HG03442 (cell line): ENCODE data around the gene LMOD2.

Experiments
- ATAC-seq: cut with Tn5 transposase; IDR thresholded peaks from one replicate; pipeline ENCODE4 v1.9.1; 2021; ENCODE audit warnings: mild to moderate bottlenecking, moderate library complexity; ENCODE audit not compliant: unreplicated experiment

Gene LMOD2

GRCh38 chr7:123639631-123640030 is 16.0 kb upstream of the LMOD2 start:
- ATAC-seq, result no peak

DNA sequence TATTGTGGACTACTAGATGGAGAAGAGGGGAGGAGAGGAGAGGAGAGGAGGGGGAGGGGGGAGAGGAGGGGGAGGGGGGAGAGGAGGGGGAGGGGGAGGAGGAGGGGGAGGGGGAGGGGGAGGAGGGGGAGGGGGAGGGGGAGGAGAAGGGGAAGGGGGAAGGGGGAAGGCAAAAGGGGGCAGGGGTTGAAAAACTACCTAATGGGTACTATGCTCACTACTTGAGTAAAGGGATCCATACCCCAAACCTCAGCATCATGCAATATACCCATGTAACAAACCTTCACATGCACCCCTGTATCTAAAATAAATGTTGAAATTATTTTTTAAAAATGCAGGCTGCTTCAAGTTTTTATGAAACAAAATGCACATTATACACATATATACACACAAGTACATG is 15.1 kb upstream of the LMOD2 start:
- ATAC-seq, result no peak

DNA sequence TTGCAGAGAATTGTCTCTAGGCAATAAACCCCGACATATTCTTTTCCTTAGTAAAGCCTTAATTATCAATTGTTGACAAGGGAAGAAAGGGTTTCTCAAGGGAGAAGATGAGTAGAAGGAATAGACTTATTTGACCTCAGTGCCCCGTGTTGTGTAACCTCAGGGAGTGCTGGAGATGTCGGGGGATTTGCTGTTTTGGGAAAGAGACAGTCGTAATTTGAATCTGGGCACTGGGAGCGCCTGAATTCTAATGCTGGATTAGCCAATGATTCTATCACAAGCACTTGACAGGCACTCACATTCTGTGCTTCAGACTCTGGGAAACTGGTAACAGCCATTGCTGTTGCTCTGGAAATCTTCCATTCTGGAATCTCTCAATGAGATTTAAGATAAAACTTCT is 13.8 kb upstream of the LMOD2 start:
- ATAC-seq, result no peak

DNA sequence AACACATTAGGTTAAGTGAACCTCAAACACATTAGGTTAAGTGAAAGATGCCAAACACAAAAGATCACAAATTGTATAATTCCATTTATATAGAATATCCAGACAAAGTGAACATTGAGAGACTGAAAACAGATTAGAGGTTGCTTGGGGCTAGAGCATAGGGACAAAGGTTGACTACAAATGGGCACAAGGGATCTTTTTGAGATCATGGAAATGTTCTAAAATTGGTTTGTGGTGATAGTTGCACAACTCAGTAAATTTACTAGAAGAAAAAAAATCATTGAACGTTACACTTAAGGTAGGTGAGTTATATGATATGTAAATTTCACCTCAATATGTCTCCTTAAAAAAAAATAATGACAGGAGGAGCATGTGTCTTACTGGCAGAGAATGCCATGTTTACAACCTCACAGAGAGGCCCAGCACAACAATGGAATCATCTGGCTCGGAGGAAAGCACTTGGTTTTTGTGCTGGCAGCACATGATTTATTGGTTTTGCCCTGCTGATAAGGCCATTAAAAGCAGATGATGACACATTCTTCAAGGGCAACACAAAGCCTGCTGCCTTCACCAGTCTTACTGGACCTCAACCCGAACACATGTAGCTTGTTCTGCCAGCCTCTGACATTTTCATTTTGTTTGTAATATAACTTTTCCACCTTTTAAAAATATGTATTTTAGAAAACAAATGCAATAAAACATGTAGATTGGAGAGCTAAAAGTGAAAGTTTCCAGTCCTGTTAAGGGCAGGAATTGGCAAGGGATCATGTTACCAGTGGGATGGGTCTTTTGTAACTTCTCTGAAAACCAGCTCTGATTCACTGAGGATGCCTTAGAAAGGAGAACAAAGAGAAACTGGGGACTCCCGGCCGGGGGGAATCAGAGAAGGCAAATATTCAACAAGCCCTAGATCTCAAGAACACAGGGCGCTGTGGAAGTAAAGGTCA is 11.9 kb upstream of the LMOD2 start:
- ATAC-seq, result no peak

DNA sequence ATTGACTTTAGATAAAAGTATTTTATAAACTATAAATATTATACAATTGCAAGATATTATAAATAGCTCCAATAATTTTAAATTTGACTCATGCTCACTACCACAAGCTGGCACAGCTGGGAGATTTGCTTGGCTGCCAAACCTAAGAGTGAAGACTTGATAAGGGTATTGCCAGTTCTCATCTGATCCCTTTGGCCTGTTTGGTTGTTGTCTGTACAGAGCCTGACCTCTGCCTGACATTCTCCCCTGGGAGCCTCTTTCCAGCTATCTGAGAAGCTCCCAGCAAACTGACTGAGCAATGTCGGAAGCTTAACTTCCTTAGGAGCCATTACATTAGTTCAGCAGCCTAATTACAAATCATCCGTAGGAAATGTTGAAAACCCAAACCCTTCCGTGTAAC is 10.2 kb upstream of the LMOD2 start:
- no peak for ATAC-seq

DNA sequence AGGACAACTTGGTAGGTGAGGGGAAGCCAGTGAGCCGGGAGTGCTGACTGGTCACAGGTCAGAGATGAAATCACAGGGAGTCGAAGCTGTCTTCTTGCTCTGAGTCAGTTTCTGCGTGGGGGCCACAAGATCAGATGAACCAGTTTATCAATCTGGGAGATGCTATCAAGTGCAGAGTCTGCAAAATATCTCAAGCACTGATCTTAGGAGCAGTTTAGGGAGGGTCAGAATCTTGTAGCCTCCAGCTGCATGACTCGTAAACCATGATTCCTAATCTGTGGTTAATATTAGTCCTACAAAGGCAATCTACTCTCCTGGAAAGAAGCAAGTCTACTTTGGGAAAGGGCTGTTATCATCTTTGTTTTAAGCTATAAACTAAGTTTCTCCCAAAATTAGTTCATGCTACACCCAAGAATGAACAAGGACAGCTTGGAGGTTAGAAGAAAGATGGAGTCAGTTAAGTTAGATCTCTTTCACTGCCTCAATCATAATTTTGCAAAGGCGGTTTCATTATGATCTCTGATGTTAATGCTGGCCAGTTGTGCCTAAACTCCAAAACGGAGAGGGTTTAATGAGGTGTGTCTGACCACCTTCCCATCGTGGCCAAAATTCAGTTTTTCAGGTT is 8.4 kb upstream of the LMOD2 start:
- ATAC-seq, result no peak

- ATAC-seq, result no peak
These were observed 5.7 kb upstream of the LMOD2 start for GRCh38 chr7:123649964-123650363.

GRCh38 chr7:123650595-123650994 is 5.1 kb upstream of the LMOD2 start:
- no peak for ATAC-seq

DNA sequence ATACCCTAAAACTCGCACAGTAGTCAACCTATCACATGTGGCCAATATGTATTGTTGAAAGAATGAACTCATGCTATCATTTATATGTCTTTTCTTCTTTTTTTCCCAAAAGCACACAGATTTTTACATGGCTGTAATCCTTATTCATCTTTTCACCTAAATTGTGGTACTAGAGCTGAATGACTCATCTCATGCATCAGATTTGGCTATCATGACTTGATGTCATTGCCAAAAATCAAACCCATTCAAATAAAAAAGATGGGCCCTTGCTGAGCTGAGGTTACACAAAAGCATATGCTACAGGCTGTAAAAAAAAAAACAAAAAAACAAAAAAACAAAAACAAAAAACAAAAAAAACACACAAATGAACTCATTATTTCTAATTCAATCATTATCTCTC is 3.3 kb upstream of the LMOD2 start:
- no peak for ATAC-seq

DNA sequence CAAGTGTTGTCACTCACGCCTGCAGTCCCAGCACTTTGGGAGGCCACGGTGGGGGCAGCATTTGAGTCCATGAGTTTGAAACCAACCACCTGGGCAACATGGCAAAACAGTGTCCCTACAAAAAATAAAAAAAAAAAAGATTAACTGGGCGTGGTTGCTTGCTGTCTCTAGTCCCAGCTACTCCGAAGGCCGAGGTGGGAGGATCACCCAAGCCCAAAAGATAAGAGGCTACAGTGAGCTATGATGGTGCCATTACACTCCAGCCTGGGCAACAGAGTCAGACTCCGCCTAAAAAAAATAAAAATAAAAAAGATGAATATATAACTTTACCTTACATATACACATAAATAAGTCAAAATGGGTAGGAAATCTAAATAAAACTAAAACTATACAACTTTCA is 2.5 kb upstream of the LMOD2 start:
- no peak for ATAC-seq

- ATAC-seq, result no peak
These were observed 1.1 kb downstream of the LMOD2 start for GRCh38 chr7:123656544-123657303.

GRCh38 chr7:123657304-123657685 is 1.6 kb downstream of the LMOD2 start:
- no peak for ATAC-seq

GRCh38 chr7:123658023-123658422 is 2.4 kb downstream of the LMOD2 start:
- ATAC-seq, result no peak

- no peak for ATAC-seq
These were observed 5.1 kb downstream of the LMOD2 start for GRCh38 chr7:123660514-123661354.

- ATAC-seq, result no peak
These were observed 6.1 kb downstream of the LMOD2 start for GRCh38 chr7:123661765-123662164.

DNA sequence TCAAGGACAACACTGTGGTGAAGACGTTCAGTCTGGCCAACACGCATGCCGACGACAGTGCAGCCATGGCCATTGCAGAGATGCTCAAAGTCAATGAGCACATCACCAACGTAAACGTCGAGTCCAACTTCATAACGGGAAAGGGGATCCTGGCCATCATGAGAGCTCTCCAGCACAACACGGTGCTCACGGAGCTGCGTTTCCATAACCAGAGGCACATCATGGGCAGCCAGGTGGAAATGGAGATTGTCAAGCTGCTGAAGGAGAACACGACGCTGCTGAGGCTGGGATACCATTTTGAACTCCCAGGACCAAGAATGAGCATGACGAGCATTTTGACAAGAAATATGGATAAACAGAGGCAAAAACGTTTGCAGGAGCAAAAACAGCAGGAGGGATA is 6.6 kb downstream of the LMOD2 start:
- no peak for ATAC-seq

GRCh38 chr7:123662755-123663154 is 7.1 kb downstream of the LMOD2 start:
- no peak for ATAC-seq

- no peak for ATAC-seq
These were observed 7.5 kb downstream of the LMOD2 start for GRCh38 chr7:123663200-123663599.

- ATAC-seq, result no peak
These were observed 9.5 kb downstream of the LMOD2 start for GRCh38 chr7:123665157-123665556.

DNA sequence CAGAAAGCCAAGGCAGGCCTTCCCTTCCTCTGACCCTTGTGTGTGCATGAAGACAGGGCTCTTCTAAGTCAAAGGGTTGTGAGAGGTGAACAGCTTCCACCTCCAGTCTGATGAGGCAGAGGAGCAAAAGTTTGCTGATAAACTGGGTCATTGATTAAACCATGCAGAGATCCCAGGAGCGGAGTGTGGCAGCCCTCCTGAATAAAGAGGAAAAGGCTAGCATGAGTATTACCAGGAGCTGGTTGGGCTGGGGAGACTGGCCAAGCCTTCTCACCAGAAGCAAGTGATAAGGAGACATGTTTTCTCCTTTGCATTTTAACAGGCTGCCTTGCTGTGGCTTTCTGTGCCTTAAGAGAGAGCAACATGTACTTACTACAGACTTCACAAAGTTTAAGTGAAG is 10.2 kb downstream of the LMOD2 start:
- no peak for ATAC-seq

DNA sequence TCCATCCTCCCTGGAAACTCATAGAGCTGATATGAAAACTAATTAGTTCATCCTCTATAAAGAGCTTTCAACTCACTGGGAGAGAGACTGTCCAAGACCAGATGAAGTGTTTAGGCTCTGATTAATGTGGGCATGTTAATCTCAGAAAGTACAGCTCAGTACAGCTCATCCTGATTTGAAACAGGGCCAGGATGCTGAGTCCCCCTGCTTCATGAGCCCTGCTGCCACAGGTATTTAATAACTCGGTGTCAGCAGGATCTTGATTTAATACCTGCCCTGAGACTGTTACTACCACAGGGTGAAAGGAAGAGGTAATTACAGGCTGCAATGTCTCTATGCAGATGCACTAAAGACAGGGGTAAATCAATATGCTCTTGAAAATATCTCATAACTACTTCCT is 10.8 kb downstream of the LMOD2 start:
- ATAC-seq, result no peak
